Neural crest cell (in vitro differentiated cells): ENCODE measurements around the gene DEPP1. TPM values are rescaled to one million over a fixed set of nuclear protein-coding genes. Genes with fewer than 3 reads are reported as not detected.

Experiments used
- DNase-seq: peaks from one replicate; pipeline ENCODE4 v3.0.0; 2021; ENCODE audit warnings: low read depth, mixed read lengths, low spot score
- H3K27ac Mint-ChIP-seq: one replicate; pipeline ENCODE4 v1.8.0; 2021; ENCODE audit warnings: mild to moderate bottlenecking, mixed read lengths; ENCODE audit not compliant: unreplicated experiment
- H3K27me3 Mint-ChIP-seq: 2 replicates; pipeline ENCODE4 v1.8.0; 2021; ENCODE audit warnings: low read depth, mild to moderate bottlenecking, mixed read lengths
- H3K36me3 Mint-ChIP-seq: 2 replicates; pipeline ENCODE4 v1.8.0; 2021; ENCODE audit warnings: low read depth, mild to moderate bottlenecking, mixed read lengths
- H3K4me1 Mint-ChIP-seq: 2 replicates; pipeline ENCODE4 v1.8.0; 2021; ENCODE audit warnings: mixed read lengths
- H3K4me3 Mint-ChIP-seq: one replicate; pipeline ENCODE4 v1.8.0; 2021; ENCODE audit warnings: mild to moderate bottlenecking, mixed read lengths
- H3K9me3 Mint-ChIP-seq: 2 replicates; pipeline ENCODE4 v1.8.0; 2021; ENCODE audit warnings: mixed read lengths
- CTCF ChIP-seq: fragments of 200-600 bp; sonication (generic); conservative IDR thresholded peaks from 2 replicates; pipeline ENCODE4 v1.5.0; 2021; ENCODE audit warnings: antibody characterized with exemption, mild to moderate bottlenecking
- total RNA-seq: library from RNA; stranded (reverse); gene quantifications from 2 replicates; pipeline ENCODE4 v1.2.1, GENCODE V29; 2021

The DEPP1 gene
- total RNA-seq, 1 donor from 2014 or later = 1.1 TPM

DNA sequence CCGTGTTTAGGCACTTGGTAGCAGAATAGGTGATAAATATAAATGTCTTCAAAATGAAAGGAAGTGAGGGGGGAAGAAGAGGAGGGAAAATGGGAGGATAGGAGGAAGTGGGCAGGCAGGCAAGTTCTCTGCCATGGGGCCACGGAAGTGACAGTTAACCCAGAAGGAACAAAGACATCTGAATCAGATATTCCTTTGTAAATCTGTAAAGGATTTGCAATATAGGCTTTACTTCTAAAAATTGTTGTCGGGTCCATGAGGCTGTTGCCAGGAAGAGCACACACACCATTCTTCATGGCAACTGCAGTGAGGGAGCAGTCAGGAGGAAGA is 42.7 kb downstream of the DEPP1 start:
- H3K4me1 Mint-ChIP-seq = peaks cover 14% of the 10 kb centered on the region
- TF ChIP-seq CTCF = no peak
- peaks cover 2% of the 10 kb centered on the region for H3K36me3 Mint-ChIP-seq
- DNase-seq = no peak
- H3K4me3 Mint-ChIP-seq = no peak overlapping the region
- no peaks in the 10 kb centered on the region for H3K27me3 Mint-ChIP-seq
- H3K27ac Mint-ChIP-seq = no peak overlapping the region
- H3K9me3 Mint-ChIP-seq = peaks cover 14% of the 10 kb centered on the region

DNA sequence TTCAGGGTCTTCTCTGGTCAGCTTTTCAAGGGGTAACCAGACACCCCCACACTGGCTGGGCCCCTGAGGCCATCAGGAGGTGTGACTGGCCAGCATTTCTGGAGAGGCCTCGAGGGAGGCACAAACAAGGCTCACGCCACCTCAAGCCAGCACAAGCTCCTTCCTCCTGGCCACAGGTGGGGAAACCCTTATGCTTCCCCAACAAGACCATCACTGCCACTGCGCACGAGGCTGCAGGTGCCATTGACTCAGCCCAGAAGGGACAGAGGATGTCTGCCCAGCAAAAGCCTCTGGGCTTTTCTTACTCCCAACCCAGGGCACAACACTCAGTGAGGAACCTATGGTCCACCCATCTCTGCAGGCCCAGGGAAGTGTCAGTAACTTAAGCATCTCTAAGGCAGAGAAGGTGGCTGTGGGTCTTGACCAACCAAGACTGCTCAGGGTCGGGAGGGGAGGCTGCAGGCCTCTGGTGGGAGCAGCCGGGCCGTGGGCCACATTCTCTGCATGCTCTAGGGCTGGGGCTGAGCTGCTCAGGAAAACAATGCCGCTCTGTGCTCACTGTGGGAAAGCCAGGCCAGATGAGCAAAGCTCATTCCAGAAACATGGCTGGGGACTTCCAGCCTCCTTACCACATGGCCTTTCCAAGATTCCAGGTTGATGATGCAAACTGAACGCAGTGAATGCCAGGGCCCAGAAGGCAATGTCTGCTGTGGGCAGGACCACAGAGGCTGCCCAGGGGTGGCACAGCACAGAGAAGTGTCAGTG is 43.2 kb downstream of the DEPP1 start:
- no peaks in the 10 kb centered on the region for H3K27me3 Mint-ChIP-seq
- peak overlapping the region; percentile 35 for H3K27ac Mint-ChIP-seq
- peaks cover 14% of the 10 kb centered on the region for H3K9me3 Mint-ChIP-seq
- H3K36me3 Mint-ChIP-seq = peaks cover 2% of the 10 kb centered on the region
- peaks cover 14% of the 10 kb centered on the region for H3K4me1 Mint-ChIP-seq
- DNase-seq = no peak
- TF ChIP-seq CTCF = no peak
- no peak overlapping the region for H3K4me3 Mint-ChIP-seq

DNA sequence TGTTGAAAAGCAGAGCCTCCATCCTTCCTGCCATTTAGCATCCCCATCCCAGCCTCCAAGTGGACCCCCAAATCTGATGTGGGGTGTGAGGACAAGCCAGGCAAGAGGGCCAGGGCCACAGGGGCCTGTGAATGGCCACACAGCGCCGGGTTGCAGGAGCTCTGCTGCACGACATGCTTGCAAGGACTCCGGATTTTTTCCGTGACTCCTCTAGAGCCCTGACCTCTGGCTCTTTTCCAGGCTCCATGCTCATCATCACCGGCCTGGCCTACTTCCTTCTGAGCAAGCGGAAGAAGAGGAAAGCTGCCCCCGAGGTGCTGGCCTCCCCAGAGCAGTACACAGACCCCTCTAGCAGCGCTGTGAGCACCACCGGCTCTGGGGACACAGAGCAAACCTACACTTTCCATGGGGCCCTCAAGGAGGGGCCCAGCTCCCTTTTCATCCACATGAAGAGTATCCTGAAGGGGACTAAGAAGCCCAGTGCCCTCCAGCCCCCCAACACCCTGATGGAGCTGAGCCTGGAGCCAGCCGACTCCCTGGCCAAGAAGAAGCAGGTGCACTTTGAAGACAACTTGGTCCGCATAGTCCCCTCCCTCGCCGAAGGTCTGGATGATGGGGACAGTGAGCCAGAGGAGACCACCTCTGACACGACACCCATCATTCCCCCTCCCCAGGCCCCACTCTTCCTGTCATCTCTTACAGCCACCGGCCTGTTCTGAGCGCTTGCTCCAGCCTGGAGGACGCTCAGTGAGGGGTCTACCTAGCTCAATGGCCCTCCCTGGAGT is 44.0 kb downstream of the DEPP1 start:
- Mint-ChIP-seq H3K36me3 (peaks cover 2% of the 10 kb centered on the region), H3K27me3 (no peaks in the 10 kb centered on the region), H3K4me1 (peaks cover 14% of the 10 kb centered on the region), H3K27ac (no peak overlapping the region), H3K4me3 (no peak overlapping the region), H3K9me3 (peaks cover 10% of the 10 kb centered on the region)
- TF ChIP-seq CTCF = no peak
- DNase-seq = no peak

GRCh38 chr10:44933451-44934321 is 44.9 kb downstream of the DEPP1 start:
- H3K27me3 Mint-ChIP-seq = no peaks in the 10 kb centered on the region

More at GRCh38 chr10:44933451-44934321, 44.9 kb downstream of the DEPP1 start:
- Mint-ChIP-seq H3K4me3 (no peak overlapping the region), H3K4me1 (peaks cover 10% of the 10 kb centered on the region), H3K27ac (no peak overlapping the region), H3K9me3 (peaks cover 5% of the 10 kb centered on the region), H3K36me3 (peaks cover 2% of the 10 kb centered on the region)
- no peak for DNase-seq
- no peak for TF ChIP-seq CTCF
